ENCODE results near the gene CRTC1.
"Not testable (repeated sequence)": the region's sequence is repeated elsewhere in the genome, so short reads cannot be mapped to it uniquely, and the experiment has no call there.

CRTC1 gene

GRCh38 chr19:18731562-18732008 lies 48.1 kb downstream of the CRTC1 start:
- no peak for DNase-seq

GRCh38 chr19:18733196-18733647 lies 49.7 kb downstream of the CRTC1 start:
- DNase-seq = no peak

GRCh38 chr19:18733762-18734332 lies 50.4 kb downstream of the CRTC1 start:
- not testable (repeated sequence) for DNase-seq

DNA sequence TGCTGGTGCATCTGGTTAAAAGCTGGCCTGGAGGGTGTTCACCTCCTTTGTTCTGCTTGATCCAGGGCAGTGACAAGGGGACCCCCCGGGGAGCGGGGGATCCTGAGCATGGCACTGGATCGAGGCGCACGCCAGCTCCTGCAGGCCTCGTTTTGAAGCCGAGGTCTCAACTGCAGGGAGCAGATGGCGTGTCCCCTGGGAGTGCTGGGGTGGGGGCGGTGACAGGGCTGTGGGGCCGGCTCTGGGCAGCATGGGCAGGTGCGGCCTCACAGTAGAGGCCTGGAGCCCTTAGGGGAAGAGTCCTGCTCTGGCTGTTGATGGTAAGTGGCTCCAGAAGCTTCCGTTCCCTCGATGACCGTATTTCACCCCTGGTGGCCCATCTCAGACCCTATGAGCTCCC lies 51.8 kb downstream of the CRTC1 start:
- DNase-seq = no peak

GRCh38 chr19:18735752-18736151 lies 52.3 kb downstream of the CRTC1 start:
- DNase-seq = no peak

DNA sequence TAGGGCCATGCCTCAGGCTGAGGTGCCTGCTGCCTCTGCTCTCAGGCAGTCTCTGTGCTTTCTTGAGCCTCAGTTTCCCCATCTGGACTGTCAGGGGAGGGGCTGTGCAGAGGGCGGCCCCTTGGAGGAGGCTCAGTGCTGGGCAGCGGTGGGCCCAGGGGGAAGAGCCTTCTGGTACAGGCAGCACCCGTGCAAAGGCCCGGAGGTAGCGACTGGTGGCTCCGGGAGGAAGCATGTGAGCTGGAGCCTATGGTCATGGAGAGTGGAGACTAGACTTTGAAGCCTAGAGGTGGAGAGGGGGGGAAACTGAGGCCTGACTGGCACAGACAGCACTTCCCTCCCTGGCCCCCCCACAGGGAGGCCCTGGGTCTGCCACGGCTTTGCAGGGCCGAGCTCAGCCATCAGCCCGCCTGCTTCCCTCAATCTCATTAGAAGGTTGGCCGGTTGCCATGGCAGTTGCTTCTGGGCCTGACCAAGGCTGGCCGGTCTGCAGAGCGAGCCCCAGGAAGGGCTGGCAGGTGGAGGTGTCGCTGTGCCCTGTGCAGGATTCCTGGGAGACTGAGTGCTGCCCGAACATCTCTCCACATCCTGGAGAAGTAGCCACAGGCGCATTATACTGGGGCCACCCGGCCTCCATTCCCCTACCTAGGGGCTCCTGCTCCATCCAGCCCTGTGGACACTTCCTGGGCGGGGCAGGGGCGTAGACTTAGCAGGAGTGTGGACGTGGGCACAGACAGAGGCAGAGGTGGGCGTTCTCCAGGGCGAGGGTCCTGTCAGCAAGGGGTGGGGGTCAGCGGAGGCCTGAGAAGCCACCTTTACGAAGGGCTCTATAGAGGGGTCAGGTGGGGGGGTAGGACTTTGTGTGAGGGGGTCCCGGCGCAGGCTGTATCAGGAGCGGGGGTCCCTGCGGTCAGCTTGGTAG lies 53.2 kb downstream of the CRTC1 start:
- DNase-seq = no peak

GRCh38 chr19:18737337-18737953 lies 54.0 kb downstream of the CRTC1 start:
- DNase-seq = no peak

- DNase-seq = no peak
Measured at GRCh38 chr19:18737954-18738351, 54.5 kb downstream of the CRTC1 start.

GRCh38 chr19:18738961-18739690 lies 55.6 kb downstream of the CRTC1 start:
- DNase-seq = no peak

DNA sequence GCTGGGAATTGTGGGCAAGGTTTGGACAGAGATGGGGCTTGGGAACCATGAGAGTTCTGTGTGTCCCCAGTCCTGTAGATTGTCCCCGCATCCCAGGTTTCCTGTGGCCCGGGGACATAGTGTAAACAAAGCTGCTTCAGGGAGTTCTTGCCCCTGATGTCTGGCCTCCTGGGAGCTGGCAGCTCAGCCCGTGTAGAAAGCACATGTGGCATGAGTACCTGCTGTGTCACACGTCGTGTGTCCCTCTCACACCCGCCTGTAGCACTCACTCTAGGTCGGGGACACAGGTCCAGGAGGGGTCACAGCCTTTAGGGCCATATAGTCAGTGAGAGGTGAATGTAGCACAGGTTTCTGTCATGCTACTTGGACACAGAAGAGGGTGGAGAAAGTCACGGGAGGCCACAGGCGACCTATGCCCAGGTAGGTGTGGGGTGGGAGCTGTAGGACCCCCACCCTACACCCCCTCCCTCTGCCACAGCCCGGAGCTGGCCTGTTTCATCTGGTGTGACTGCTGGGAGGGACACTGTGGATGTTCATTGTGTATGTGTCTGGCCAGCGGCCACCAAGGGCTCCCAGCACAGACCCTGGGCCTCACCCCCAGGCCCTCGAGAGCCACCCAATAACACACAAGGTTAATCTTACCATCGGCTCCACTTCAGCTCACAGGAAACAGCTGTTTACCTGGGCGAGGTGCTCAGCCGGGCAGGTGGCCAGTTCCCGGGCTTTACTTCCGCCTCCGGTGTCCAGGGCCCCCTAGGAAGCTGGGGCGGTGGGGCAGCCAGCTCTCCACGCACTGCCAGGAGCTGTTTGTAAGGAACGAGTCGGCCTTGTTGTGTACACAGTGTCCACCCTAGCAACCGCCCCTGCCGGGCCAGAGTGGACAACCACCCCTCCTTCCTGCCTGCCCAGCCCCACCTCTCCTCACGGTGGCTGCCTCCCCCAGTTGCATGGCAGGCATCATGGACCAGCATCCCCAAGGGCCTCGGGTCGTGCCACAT lies 57.9 kb downstream of the CRTC1 start:
- no peak for DNase-seq

DNA sequence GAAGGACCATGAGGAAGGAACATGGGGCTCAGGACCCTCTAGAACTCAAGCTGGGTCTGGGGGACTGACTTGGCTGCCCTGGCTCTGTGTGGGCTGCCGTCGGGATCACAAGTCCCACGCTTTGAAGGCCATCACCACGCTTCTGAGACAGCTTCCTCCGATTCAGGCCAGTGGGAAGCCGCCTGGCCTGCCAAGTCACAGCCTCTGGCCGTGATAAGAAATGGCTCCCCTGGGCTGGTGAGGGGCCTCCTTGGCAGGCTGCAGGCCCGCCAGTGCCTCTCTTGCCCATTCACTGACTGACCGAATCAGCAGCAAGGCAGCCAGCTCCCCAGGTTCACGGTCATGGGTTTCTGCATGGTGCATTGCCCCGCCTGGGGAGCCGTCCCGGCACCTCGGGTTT lies 58.8 kb downstream of the CRTC1 start:
- DNase-seq = no peak

DNA sequence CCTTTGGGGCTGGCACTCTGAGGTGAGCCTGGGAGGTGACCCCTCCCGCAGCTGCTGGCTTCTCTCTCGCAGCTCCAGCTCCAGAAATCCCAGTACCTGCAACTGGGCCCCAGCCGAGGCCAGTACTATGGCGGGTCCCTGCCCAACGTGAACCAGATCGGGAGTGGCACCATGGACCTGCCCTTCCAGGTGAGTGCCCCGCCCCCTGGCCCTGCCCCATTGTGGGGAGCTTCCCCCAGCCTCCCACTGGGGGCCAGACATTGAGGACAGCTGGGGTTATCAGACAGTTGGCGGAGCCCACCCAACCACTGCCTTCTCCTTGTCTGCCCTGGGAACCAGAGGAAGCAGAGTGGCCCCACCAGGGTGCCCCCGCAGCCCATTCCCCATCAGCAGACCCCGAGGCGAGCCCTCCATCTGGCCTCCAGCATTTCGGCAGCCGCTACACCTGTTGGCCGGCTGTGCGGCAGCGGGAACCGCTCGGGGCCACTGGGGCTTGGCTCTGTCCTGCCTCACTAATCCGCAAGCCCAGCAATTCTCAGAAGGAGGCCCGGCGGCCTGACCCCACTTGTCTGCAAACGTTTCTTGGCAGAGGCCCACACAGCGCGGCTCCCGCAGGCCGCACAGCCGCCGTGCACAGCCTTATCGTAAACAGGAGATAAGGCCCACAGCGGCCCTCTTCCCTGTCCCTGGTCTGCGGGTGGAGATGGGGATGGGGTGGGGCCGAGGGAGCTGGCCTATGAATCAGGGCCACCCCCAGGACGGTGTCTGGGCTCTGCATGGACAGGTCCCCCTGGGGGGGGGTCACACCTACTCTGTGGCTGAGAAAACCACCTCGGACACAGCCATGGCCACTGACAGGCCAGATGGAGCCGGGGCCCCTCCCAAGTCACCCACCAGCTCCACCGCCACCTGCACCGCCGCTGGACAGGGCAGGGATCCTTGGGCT lies 59.6 kb downstream of the CRTC1 start:
- no peak for DNase-seq

DNA sequence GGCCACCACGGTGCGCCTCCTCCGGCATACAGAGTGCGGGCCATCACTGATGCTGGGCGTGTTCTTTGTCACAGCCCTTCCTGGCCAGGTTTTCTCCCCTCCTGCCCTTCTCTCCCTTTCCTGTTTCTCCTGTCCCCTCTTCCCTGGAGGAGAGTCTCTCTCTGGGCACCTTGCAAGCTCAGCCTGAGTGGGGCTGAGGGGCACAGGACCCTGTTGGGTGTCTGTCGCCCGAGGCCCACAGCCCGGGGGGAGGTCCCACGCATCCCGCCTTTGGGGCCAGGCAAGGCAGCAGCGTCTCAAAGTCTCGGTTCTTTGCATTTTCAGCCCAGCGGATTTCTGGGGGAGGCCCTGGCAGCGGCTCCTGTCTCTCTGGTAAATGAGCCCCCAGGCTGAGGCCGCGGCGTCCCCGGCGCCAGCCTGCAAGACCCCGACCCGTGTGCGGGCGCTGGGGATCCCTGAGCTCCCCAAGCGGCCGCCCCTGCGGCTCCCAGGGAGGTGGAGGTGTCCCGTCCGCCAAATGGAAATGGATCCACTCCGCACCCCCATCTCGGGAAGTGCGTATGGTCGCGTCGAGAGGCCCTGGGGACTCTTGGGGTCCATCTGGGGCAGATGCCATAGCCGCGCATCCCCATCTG lies 60.4 kb downstream of the CRTC1 start:
- no peak for DNase-seq

DNA sequence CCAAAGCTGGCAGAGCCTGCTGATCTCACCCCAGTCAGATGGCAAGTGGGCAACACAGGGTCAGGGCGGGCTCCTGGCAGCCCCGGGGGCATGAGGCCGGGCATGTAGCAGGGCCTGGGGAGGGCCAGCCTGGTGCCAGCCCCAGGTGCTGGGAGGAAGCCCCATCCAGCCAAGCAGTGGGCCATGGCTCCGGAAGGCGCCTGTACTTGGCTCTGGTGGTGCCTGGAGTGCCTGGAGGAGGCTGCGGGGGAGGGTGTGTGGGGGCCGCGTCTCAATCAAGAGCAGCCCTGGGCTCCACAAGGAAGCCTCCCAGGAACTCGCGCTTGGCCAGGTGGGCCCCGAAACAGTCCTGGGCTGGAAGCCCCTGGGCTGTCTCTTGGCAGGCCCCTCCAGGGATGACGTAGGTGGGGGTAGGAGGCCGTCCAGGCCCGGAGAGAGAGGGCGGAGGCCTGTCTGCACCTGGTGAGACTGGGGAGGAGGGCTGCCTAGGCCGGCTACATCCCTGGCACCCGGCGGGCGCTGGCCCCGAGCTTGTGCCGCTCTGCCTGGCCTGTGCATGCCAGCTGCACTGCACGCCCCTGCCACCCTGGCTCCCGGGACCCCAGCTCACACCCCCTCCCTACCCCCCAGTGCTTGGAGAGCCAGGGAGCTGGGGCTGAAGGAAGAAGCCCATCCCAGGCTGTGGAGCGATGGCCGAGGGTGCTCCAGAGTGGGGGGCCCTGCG lies 61.7 kb downstream of the CRTC1 start:
- DNase-seq = no peak

DNA sequence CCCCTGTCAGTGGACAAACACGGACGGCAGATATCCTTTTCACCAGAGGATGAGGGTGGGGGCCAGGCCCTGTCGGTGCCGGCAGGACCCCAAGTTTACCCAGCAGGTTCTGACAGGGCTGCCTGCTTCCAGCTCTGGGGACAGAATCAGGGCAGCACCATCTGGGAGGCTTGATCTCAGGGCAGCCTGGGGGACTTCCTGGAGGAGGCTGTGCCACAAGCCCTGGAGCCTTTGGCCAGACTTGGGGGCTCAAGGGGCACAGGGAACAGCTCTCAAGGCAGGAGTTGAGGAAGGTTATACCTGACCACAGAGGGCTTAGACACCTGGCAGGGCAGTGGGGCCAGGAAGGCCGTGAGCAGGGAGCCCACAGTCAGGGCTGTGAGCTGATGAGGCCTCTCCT lies 62.5 kb downstream of the CRTC1 start:
- DNase-seq = no peak

DNA sequence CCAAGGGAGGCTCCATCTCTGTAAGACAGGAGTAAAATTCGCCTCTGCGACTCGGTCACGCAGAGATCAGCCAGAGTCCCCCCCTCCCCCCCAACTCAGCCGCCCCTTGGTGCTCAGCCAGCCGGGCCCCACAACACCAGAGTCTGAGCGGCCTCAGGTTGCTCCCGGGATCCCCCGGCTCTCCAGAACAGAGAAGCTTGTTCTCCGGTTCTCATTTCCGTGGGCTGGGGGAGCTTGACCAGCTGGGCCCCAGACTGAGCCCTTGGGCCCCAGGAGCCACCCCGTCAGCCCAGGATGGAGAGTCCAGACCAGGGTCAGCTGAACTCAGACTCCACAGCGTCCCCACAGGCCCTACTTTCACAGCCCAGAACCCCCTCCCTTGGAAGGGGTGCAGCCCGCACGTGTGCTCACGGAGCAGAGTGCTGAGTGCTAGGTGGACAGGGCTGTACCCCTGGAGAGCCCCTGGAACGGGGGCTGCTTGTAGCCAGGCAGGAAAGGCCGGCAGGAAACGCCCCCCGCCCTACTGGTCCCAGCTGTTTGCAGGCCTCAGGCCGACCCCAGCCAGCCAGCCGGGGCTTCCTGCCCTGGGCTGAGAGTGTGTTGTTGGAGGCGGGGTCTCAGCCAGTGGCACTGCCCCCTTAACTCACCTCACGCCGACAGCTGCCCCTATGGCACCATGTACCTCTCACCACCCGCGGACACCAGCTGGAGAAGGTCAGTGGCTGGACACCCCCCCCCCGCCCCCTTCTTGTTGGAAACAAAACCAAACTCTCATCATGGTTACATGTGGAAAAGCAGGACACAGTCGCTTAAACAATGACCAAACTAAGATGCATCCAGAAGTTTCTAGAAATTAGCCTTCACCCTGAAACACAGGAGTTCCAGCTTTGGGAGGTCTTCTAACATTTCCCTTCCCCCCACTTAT lies 63.2 kb downstream of the CRTC1 start:
- no peak for DNase-seq

DNA sequence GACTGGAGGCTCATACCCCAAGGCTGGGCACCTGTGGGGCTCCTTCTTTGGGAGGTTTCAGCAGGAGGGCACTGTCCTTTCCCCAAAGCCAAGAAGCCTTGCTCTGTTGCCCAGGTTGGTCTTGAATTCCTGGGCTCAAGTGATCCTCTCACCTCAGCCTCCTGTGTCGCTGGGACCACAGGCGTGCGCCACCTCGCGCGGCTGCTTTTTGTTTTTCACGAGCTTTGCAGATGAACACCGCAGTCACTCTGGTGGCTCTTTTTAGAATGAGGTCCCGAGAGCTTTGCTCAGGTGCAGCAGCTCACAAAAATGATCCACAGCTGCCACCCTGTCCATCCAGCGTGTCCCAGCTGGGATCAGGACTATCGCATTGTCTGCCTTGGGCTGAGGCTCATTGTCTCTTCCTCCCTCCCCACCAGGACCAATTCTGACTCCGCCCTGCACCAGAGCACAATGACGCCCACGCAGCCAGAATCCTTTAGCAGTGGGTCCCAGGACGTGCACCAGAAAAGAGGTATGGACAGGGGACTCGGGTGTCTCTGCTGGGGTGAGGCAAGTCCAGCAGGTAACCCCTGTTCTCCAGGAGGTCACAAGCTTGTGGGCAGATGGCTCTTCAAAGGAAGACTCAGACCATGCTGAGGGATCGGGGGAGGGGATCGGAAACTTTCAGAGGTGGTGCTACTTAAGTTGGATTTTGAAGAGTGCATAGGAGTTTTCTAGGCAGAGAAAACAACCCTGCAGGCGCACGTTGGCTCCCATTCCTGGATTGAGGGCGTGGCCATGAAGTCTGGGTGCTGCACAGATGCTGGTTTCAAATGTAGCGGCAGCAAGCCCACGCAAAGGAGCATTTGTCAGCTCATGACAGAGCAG lies 66.1 kb downstream of the CRTC1 start:
- no peak for DNase-seq
